ENCODE results near the gene IFIT5.

- no peak for TF ChIP-seq CTCF (IDR thresholded peaks at IDR 0.05)
- no peak for TF ChIP-seq POLR2A (IDR thresholded peaks at IDR 0.05)
Measured at GRCh38 chr10:89393898-89394297, 20.5 kb upstream of the IFIT5 start.
